Cardiac muscle cell (in vitro differentiated cells and primary cell): Measurements from ENCODE around the gene CARMIL3. TPM values are rescaled to one million over a fixed set of nuclear protein-coding genes. Genes with fewer than 3 reads are reported as not detected.
"Not testable (repeated sequence)": the region's sequence is repeated elsewhere in the genome, so short reads cannot be mapped to it uniquely, and the experiment has no call there.

Source experiments
- DNase-seq, 2 donors: peaks; one replicate each; pipeline versions ENCODE4 v3.0.0 to v3.0.0-alpha.2; 2010 to 2017; ENCODE audit warnings: low read depth in 1 of 2, low spot score in 1 of 2
- H3K27ac ChIP-seq: fragments of 200-600 bp; sonication (generic); 2 replicates; pipeline ENCODE4 v1.5.1; 2016
- H3K27me3 ChIP-seq: fragments of 200-600 bp; sonication (generic); 2 replicates; pipeline ENCODE4 v1.6.0; 2016; ENCODE audit warnings: control low read depth
- H3K36me3 ChIP-seq: fragments of 200-600 bp; sonication (generic); 2 replicates; pipeline ENCODE4 v1.5.1; 2016; ENCODE audit warnings: control low read depth
- H3K4me1 ChIP-seq: fragments of 200-600 bp; sonication (generic); 2 replicates; pipeline ENCODE4 v1.8.1; 2017; ENCODE audit warnings: low read depth, mild to moderate bottlenecking, mixed run types
- H3K4me3 ChIP-seq: fragments of 200-600 bp; sonication (generic); 2 replicates; pipeline ENCODE4 v1.5.1; 2016; ENCODE audit warnings: mild to moderate bottlenecking
- H3K9me3 ChIP-seq: fragments of 200-600 bp; sonication (generic); 2 replicates; pipeline ENCODE4 v1.5.1; 2017; ENCODE audit warnings: low read depth, mild to moderate bottlenecking, control low read depth
- CTCF ChIP-seq: IDR thresholded peaks from 2 replicates; pipeline ENCODE4 v1.5.1; 2012; ENCODE audit warnings: low read depth, mild to moderate bottlenecking, low read length
- polyA plus RNA-seq: library from polyadenylated mRNA; unstranded; fragments of >200 nt; fragmentation: Nextera tagmentation; extraction: Ambion mirVana; gene quantifications from 2 replicates; pipeline ENCODE4 v1.2.1, GENCODE V29; 2016
- total RNA-seq: library from RNA; depleted of rRNA; stranded (reverse); fragments of >200 nt; gene quantifications from 2 replicates; pipeline ENCODE4 v1.2.3, GENCODE V29; 2016

Gene CARMIL3
- total and polyA plus RNA-seq, 2 experiments from 2014 or later = 0.06 to 0.22 TPM

GRCh38 chr14:24100197-24100981 lies 48.6 kb downstream of the CARMIL3 start:
- Histone ChIP-seq H3K27me3 (no peaks in the 10 kb centered on the region), H3K36me3 (no peaks in the 10 kb centered on the region), H3K4me1 (peaks cover 1% of the 10 kb centered on the region), H3K9me3 (no peaks in the 10 kb centered on the region), H3K4me3 (no peak overlapping the region), H3K27ac (no peak overlapping the region)
- no peak for DNase-seq
- TF ChIP-seq CTCF = no peak

- Histone ChIP-seq H3K4me1 (no peaks in the 10 kb centered on the region), H3K36me3 (no peaks in the 10 kb centered on the region), H3K4me3 (no peak overlapping the region), H3K9me3 (no peaks in the 10 kb centered on the region), H3K27ac (no peak overlapping the region), H3K27me3 (no peaks in the 10 kb centered on the region)
- no peak for TF ChIP-seq CTCF
- DNase-seq = no peak
Observed at GRCh38 chr14:24100982-24101494, 49.2 kb downstream of the CARMIL3 start.

GRCh38 chr14:24102357-24103048 lies 50.7 kb downstream of the CARMIL3 start:
- Histone ChIP-seq H3K36me3 (no peaks in the 10 kb centered on the region), H3K9me3 (no peaks in the 10 kb centered on the region), H3K4me3 (no peak overlapping the region), H3K27ac (no peak overlapping the region), H3K27me3 (no peaks in the 10 kb centered on the region), H3K4me1 (no peaks in the 10 kb centered on the region)
- TF ChIP-seq CTCF = no peak
- DNase-seq = no peak

GRCh38 chr14:24103451-24103850 lies 51.6 kb downstream of the CARMIL3 start:
- no peak for TF ChIP-seq CTCF
- H3K27me3 ChIP-seq = no peaks in the 10 kb centered on the region
- no peak overlapping the region for H3K27ac ChIP-seq
- H3K4me1 ChIP-seq = no peaks in the 10 kb centered on the region
- H3K9me3 ChIP-seq = no peaks in the 10 kb centered on the region
- no peaks in the 10 kb centered on the region for H3K36me3 ChIP-seq
- H3K4me3 ChIP-seq = no peak overlapping the region
- DNase-seq = no peak

GRCh38 chr14:24105609-24106239 lies 53.9 kb downstream of the CARMIL3 start:
- DNase-seq, H3K27me3 ChIP-seq, H3K4me1 ChIP-seq, H3K27ac ChIP-seq, H3K4me3 ChIP-seq, H3K9me3 ChIP-seq, H3K36me3 ChIP-seq: not testable (repeated sequence)
